B cell (primary cell): ENCODE measurements around the gene ITSN2. TPM values are rescaled to one million over a fixed set of nuclear protein-coding genes. Genes with fewer than 3 reads are reported as not detected.
A peak's percentile ranks its signal among the peaks of the same experiment; 100 is the strongest.

Source experiments
- ATAC-seq: fragments of 200-7000 bp; cut with Tn5 transposase; one replicate; pipeline ENCODE4 v1.10.0; 2021; ENCODE audit warnings: low read depth, mild to moderate bottlenecking, moderate number of reproducible peaks, moderate library complexity
- CTCF ChIA-PET: fragments of 350-600 bp; sonication (Branson Sonifier 250); formaldehyde crosslinking; loops from one replicate; lab custom pipeline; 2021; ENCODE audit warnings: antibody characterized with exemption, inconsistent platforms; lab: Charles Lee
- POLR2A ChIA-PET: fragments of 350-600 bp; sonication (Branson Sonifier 250); formaldehyde crosslinking; loops from one replicate; lab custom pipeline; 2021; ENCODE audit warnings: antibody characterized with exemption; lab: Charles Lee
- DNase-seq: peaks from one replicate; pipeline ENCODE4 v3.0.0; 2013
- H2AFZ ChIP-seq: 2 replicates; pipeline ENCODE4 v1.6.1; 2012; ENCODE audit warnings: mild to moderate bottlenecking, low read depth, low read length; ENCODE audit not compliant: insufficient read depth, poor library complexity, severe bottlenecking
- H3K27ac ChIP-seq, 2 donors: 1 replicate in 1 of 2; 2 replicates in 1 of 2; pipeline ENCODE4 v1.5.1; 2012 to 2013; ENCODE audit warnings: low read length in 2 of 2, mild to moderate bottlenecking in 2 of 2, moderate library complexity in 1 of 2
- H3K27me3 ChIP-seq, 4 experiments: fragments of 200-600 bp in 1 of 4; sonication (generic) in 1 of 4; replicated peaks in 1 of 4; 1 replicate in 2 of 4; 2 replicates in 2 of 4; pipeline versions ENCODE4 v1.6.1 to v1.7.0; 2013 to 2016; ENCODE audit warnings: low read length in 3 of 4, mild to moderate bottlenecking in 2 of 4, mixed read lengths in 1 of 4, moderate library complexity in 1 of 4; ENCODE audit not compliant: insufficient read depth in 4 of 4, control insufficient read depth in 3 of 4; ENCODE audit errors: control extremely low read depth in 1 of 4
- H3K36me3 ChIP-seq, 2 experiments: replicated peaks in 1 of 2; 1 replicate in 1 of 2; 2 replicates in 1 of 2; pipeline versions ENCODE4 v1.6.1 to v1.7.1; 2013; ENCODE audit warnings: low read length in 1 of 2; ENCODE audit not compliant: insufficient read depth in 2 of 2, control insufficient read depth in 1 of 2; ENCODE audit errors: control extremely low read depth in 1 of 2, extremely low read depth in 1 of 2
- H3K4me1 ChIP-seq, 2 donors: fragments of 200-600 bp in 1 of 2; sonication (generic) in 1 of 2; 1 replicate in 1 of 2; 2 replicates in 1 of 2; pipeline versions ENCODE4 v1.5.1 to v1.6.1; 2013 to 2017; ENCODE audit warnings: low read length in 2 of 2; ENCODE audit not compliant: control insufficient read depth in 2 of 2, insufficient read depth in 2 of 2
- H3K4me2 ChIP-seq: replicated peaks from 2 replicates; pipeline ENCODE3; 2012; ENCODE audit warnings: mild to moderate bottlenecking, low read depth, low read length; ENCODE audit not compliant: poor library complexity, severe bottlenecking
- H3K4me3 ChIP-seq, 5 experiments: fragments of 200-600 bp in 1 of 5; sonication (generic) in 1 of 5; 1 replicate in 3 of 5; 2 replicates in 2 of 5; pipeline versions ENCODE4 v1.5.1 to v1.7.0; 2011 to 2016; ENCODE audit warnings: low read length in 4 of 5, mild to moderate bottlenecking in 4 of 5, low read depth in 2 of 5, control low read depth in 1 of 5, moderate library complexity in 1 of 5; ENCODE audit not compliant: insufficient read depth in 1 of 5; ENCODE audit errors: control extremely low read depth in 1 of 5, extremely low read depth in 1 of 5
- H3K79me2 ChIP-seq: fragments of 200-600 bp; sonication (generic); one replicate; pipeline ENCODE4 v1.6.0; 2016; ENCODE audit warnings: low read length; ENCODE audit not compliant: control insufficient read depth, insufficient read depth
- H3K9ac ChIP-seq: fragments of 200-600 bp; sonication (generic); 2 replicates; pipeline ENCODE4 v1.6.1; 2017; ENCODE audit warnings: mild to moderate bottlenecking, low read length, moderate library complexity
- H3K9me3 ChIP-seq, 3 donors: one replicate each; pipeline versions ENCODE4 v1.6.1 to v1.7.1; 2013; ENCODE audit warnings: low read length in 2 of 3; ENCODE audit not compliant: control insufficient read depth in 2 of 3, insufficient read depth in 1 of 3; ENCODE audit errors: control extremely low read depth in 1 of 3
- H4K20me1 ChIP-seq: 2 replicates; pipeline ENCODE4 v1.6.0; 2012; ENCODE audit warnings: mild to moderate bottlenecking, low read length; ENCODE audit not compliant: insufficient read depth, control insufficient read depth, poor library complexity, severe bottlenecking
- H3K27ac Mint-ChIP-seq: one replicate; pipeline ENCODE4 v1.8.0; 2021; ENCODE audit warnings: mixed read lengths
- H3K27me3 Mint-ChIP-seq: one replicate; pipeline ENCODE4 v1.8.0; 2021; ENCODE audit warnings: mixed read lengths
- H3K4me1 Mint-ChIP-seq: one replicate; pipeline ENCODE4 v1.8.0; 2021; ENCODE audit warnings: mixed read lengths
- H3K4me3 Mint-ChIP-seq: one replicate; pipeline ENCODE4 v1.8.0; 2021; ENCODE audit warnings: mixed read lengths
- H3K9me3 Mint-ChIP-seq: one replicate; pipeline ENCODE4 v1.8.0; 2022; ENCODE audit warnings: mixed read lengths; ENCODE audit not compliant: insufficient read depth
- CTCF ChIP-seq: fragments of 200-600 bp; IDR thresholded peaks from one replicate; pipeline ENCODE4 v1.8.0; 2022; ENCODE audit warnings: antibody characterized with exemption, mild to moderate bottlenecking
- EZH2 ChIP-seq: IDR thresholded peaks from 2 replicates; pipeline ENCODE4 v1.6.1; 2012; ENCODE audit warnings: borderline replicate concordance, low read depth, mild to moderate bottlenecking, moderate library complexity, low read length; ENCODE audit not compliant: insufficient read depth, poor library complexity, severe bottlenecking
- WGBS: methylation state at CpG from one replicate; pipeline ENCODE4 v1.1.5; 2013; ENCODE audit warnings: missing lambda C conversion rate; ENCODE audit not compliant: insufficient coverage; 5-methylcytosine and 5-hydroxymethylcytosine counted together
- intact Hi-C: fragments of 100-400 bp; cut with micrococcal nuclease; formaldehyde crosslinking; loops from one replicate; pipeline ENCODE4 v1.10.0; 2022
- polyA plus RNA-seq: library from polyadenylated mRNA; depleted of rRNA; stranded (reverse); fragments of >200 nt; gene quantifications from 2 replicates; pipeline ENCODE4 v1.2.3, GENCODE V29; 2012
- total RNA-seq, 2 donors: library from RNA; stranded (reverse); fragments of 120-200 nt in 1 of 2; gene quantifications; 1 replicate in 1 of 2; 2 replicates in 1 of 2; pipeline versions ENCODE4 v1.2.3 to v1.2.4, GENCODE V29; 2013 to 2022

ITSN2 gene
- total and polyA plus RNA-seq, 2 donors (not counting 1 experiment from before 2014, with no cell fraction given), result 107 to 200 TPM

DNA sequence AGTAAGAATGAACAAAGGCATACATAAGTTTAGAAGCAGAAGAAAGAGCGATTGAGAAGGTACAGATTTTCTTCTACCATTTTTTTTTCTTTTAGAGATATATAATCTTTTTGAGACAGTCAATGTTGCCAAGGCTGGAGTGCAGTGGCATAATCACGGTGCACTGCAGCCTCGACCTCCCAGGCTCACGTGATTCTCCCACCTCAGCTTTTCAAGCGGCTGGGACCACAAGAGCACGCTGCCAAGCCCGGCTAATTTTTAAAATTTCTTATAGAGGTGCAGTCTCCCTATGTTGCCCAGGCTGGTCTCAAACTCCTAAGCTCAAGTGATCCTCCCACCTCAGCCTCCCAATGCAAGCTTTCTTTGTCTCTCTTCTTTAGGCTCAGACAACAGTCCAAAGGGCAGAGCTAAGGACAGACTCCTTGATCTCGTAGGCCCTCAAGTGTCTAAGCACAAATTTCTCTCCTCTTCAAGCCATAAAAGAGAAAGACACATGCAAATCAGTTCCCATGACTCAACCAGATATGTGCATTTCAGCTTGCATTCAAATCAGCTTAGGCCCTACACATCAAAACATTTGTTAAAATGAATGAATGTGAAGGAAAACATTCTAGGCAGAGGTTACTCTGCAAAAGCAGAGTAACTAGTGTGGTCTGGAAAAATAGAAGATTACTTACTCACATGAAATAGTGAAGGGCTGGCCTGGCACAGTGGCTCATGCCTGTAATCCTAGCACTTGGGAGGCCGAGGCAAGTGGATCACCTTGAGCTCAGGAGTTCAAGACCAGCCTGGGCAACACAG is 18.0 kb downstream of the ITSN2 start:
- TF ChIP-seq EZH2 (no peak), CTCF (no peak)
- Histone ChIP-seq H3K4me1 (peaks cover 73 to 81% of the 10 kb centered on the region in 2 donors), H3K9me3 (no peaks in the 10 kb centered on the region), H3K79me2 (peaks cover 98% of the 10 kb centered on the region), H4K20me1 (peaks cover 63% of the 10 kb centered on the region), H3K27me3 (no peaks in the 10 kb centered on the region), H3K4me3 (peak overlapping the region in 1 of 5 experiments; percentile 54), H2AFZ (no peak overlapping the region), H3K36me3 (peaks cover 0 to 2% of the 10 kb centered on the region in 2 experiments), H3K27ac (peak overlapping the region; percentile 53 to 70), H3K9ac (peak overlapping the region; percentile 39), H3K4me2 (peak overlapping the region; percentile 72)
- H3K4me1 Mint-ChIP-seq, result peaks cover 82% of the 10 kb centered on the region
- H3K27me3 Mint-ChIP-seq, result no peaks in the 10 kb centered on the region
- POLR2A ChIA-PET, result interaction anchor here (1.2 kb wide), 2 partner anchors 13 to 18 kb away, joined by 3 to 8 read pairs; no protein-coding TSS in a partner anchor
- no peaks in the 10 kb centered on the region for H3K9me3 Mint-ChIP-seq
- H3K4me3 Mint-ChIP-seq, result peak overlapping the region; percentile 59
- intact Hi-C loops, result loop anchor here (1.0 to 2.0 kb wide), 3 partner anchors 9 to 16 kb away; no protein-coding TSS in a partner anchor
- DNase-seq (peak; percentile 44), ATAC-seq (peak; percentile 58)
- H3K27ac Mint-ChIP-seq, result peak overlapping the region; percentile 83
- 73% methylated on average over 5 of the region's 9 CpGs for WGBS
- CTCF ChIA-PET, result interaction anchor here (0.6 to 1.4 kb wide), 4 partner anchors 12 to 79 kb away, joined by 3 to 6 read pairs (median 4); no protein-coding TSS in a partner anchor

- H3K79me2 ChIP-seq, result peaks cover 94% of the 10 kb centered on the region
- Mint-ChIP-seq H3K27ac (peak overlapping the region; percentile 71), H3K4me1 (peaks cover 78% of the 10 kb centered on the region), H3K27me3 (no peaks in the 10 kb centered on the region), H3K9me3 (no peaks in the 10 kb centered on the region), H3K4me3 (peak overlapping the region; percentile 24)
- ATAC-seq (no peak), DNase-seq (no peak)
- H4K20me1 ChIP-seq, result peaks cover 54% of the 10 kb centered on the region
- H3K27ac ChIP-seq, result peak overlapping the region in 1 of 2 donors; percentile 51
- TF ChIP-seq EZH2, result no peak
- no peak for TF ChIP-seq CTCF
- intact Hi-C loops, result no loop called here
- peaks cover 0 to 5% (median 0%) of the 10 kb centered on the region in 3 donors for H3K9me3 ChIP-seq
- ChIA-PET CTCF (interaction anchor here (1.3 kb wide), 1 partner anchor 10 kb away, joined by 6 read pairs; no protein-coding TSS in a partner anchor), POLR2A (interaction anchor here (0.7 kb wide), 1 partner anchor 15 kb away, joined by 3 read pairs; no protein-coding TSS in a partner anchor)
- peak overlapping the region in 1 of 5 experiments; percentile 9 for H3K4me3 ChIP-seq
- no peak overlapping the region for H3K9ac ChIP-seq
- no peak overlapping the region for H2AFZ ChIP-seq
- H3K36me3 ChIP-seq, result peaks cover 0 to 2% of the 10 kb centered on the region in 2 experiments
- H3K4me2 ChIP-seq, result peak overlapping the region; percentile 43
- 98% methylated on average over 5 of the region's 6 CpGs for WGBS
- H3K27me3 ChIP-seq, result no peaks in the 10 kb centered on the region
- H3K4me1 ChIP-seq, result peaks cover 76 to 78% of the 10 kb centered on the region in 2 donors
Observed at GRCh38 chr2:24339856-24340262, 20.5 kb downstream of the ITSN2 start.
